Measurements from ENCODE around the gene SIN3A.
"Not testable (repeated sequence)": the region's sequence is repeated elsewhere in the genome, so short reads cannot be mapped to it uniquely, and the experiment has no call there.

DNA sequence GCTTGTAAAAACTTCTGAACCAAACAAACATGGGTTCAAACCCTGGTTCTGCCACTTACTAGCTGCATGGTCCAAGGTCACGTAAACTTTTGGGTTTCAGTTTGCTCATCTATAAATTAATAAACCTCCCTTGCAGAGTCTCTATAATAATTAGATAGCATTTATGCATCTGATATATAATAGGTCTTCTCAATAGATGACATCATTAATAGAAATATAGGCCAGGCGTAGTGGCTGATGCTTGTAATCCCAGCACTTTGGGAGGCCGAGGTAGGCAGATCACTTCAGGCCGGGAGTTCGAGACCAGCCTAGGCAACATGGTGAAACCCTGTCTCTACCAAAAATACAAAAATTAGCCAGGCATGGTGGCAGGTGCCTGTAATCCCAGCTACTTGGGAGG is 25.6 kb upstream of the SIN3A start:
- TF ChIP-seq EZH2 (IDR thresholded peaks at IDR 0.05; ENCODE audit: low read length, missing control alignments) = not testable (repeated sequence)
- TF ChIP-seq, protein P1, sequence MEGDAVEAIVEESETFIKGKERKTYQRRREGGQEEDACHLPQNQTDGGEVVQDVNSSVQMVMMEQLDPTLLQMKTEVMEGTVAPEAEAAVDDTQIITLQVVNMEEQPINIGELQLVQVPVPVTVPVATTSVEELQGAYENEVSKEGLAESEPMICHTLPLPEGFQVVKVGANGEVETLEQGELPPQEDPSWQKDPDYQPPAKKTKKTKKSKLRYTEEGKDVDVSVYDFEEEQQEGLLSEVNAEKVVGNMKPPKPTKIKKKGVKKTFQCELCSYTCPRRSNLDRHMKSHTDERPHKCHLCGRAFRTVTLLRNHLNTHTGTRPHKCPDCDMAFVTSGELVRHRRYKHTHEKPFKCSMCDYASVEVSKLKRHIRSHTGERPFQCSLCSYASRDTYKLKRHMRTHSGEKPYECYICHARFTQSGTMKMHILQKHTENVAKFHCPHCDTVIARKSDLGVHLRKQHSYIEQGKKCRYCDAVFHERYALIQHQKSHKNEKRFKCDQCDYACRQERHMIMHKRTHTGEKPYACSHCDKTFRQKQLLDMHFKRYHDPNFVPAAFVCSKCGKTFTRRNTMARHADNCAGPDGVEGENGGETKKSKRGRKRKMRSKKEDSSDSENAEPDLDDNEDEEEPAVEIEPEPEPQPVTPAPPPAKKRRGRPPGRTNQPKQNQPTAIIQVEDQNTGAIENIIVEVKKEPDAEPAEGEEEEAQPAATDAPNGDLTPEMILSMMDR (conservative IDR thresholded peaks at IDR 0.05 in 1 of 2, IDR thresholded peaks at IDR 0.05 in 1 of 2; ENCODE audit: low read depth in 1 of 2, low read length in 2 of 2) = not testable (repeated sequence)
